GM12864 (cell line): ENCODE data around the gene PLEKHF1.

Source experiments
- DNase-seq: peaks from one replicate; pipeline ENCODE4 v3.0.0-alpha.2; 2011; ENCODE audit warnings: low read depth
- H3K4me3 ChIP-seq: 2 replicates; pipeline ENCODE4 v1.5.1; 2011; ENCODE audit warnings: mild to moderate bottlenecking, low read depth, low read length, control low read depth
- TF ChIP-seq, protein P1 (sequence below): IDR thresholded peaks from 2 replicates; pipeline ENCODE4 v1.5.1; 2011; ENCODE audit warnings: low read depth, mild to moderate bottlenecking, moderate library complexity, low read length, control low read depth, inconsistent platforms; ENCODE audit errors: missing control alignments

The PLEKHF1 gene

DNA sequence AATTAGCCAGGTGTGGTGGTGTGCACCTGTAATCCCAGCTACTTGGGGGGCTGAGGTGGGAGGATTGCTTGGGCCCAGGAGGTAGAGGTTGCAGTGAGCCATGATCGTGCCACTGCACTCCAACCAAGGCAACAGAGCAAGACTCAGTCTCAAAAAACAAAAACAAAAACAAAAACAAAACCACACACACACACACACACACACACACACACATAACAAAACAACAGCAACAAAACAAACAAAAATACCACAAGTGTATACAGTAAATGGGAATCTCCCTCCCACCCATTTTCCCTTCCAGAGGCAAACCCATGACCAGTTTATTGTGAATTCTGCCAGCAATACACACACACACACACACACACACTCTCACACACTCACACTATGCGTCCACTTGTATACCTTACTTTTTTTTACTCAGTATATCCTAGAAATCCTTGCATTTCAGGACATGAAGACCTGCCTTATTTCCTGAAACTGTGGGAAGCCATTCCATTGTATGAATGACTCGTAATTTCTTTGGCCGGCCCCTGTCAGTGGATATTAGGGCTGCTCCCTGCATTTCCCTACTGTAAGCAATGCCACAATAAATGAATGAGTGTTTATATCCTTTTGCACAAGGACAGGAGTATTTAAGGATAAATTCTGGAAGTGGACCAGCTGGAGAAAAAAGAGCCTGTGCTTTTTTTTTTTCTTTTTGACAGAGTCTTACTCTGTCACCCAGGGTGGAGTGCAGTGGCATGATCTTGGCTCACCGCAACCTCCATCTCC, 6.9 kb upstream of the PLEKHF1 start:
- H3K4me3 ChIP-seq: no peak overlapping the region
- TF ChIP-seq, protein P1, sequence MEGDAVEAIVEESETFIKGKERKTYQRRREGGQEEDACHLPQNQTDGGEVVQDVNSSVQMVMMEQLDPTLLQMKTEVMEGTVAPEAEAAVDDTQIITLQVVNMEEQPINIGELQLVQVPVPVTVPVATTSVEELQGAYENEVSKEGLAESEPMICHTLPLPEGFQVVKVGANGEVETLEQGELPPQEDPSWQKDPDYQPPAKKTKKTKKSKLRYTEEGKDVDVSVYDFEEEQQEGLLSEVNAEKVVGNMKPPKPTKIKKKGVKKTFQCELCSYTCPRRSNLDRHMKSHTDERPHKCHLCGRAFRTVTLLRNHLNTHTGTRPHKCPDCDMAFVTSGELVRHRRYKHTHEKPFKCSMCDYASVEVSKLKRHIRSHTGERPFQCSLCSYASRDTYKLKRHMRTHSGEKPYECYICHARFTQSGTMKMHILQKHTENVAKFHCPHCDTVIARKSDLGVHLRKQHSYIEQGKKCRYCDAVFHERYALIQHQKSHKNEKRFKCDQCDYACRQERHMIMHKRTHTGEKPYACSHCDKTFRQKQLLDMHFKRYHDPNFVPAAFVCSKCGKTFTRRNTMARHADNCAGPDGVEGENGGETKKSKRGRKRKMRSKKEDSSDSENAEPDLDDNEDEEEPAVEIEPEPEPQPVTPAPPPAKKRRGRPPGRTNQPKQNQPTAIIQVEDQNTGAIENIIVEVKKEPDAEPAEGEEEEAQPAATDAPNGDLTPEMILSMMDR: no peak
- no peak for DNase-seq

DNA sequence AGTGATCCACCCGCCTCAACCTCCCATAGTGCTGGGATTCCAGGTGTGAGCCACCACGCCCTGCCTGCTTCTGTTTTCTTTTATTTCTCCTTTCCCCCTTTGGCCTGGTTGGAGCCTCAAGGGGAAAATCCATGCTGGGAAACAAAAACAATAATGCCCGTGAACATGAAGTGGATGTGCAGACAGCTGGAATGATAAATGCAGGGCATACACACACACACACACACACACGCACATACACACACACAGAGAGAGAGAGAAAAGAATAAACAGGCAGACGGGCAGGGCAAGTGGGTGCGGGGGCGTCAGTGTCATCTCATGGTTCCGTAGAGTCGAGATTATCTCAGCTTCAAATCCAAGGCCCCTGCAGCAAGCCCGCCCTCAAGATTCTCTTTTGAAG, 4.4 kb upstream of the PLEKHF1 start:
- no peak for DNase-seq
- TF ChIP-seq, protein P1: no peak
- H3K4me3 ChIP-seq: no peak overlapping the region

- no peak for DNase-seq
- TF ChIP-seq, protein P1: no peak
- H3K4me3 ChIP-seq: no peak overlapping the region
These were observed 3.0 kb upstream of the PLEKHF1 start for GRCh38 chr19:29662278-29662603.

DNA sequence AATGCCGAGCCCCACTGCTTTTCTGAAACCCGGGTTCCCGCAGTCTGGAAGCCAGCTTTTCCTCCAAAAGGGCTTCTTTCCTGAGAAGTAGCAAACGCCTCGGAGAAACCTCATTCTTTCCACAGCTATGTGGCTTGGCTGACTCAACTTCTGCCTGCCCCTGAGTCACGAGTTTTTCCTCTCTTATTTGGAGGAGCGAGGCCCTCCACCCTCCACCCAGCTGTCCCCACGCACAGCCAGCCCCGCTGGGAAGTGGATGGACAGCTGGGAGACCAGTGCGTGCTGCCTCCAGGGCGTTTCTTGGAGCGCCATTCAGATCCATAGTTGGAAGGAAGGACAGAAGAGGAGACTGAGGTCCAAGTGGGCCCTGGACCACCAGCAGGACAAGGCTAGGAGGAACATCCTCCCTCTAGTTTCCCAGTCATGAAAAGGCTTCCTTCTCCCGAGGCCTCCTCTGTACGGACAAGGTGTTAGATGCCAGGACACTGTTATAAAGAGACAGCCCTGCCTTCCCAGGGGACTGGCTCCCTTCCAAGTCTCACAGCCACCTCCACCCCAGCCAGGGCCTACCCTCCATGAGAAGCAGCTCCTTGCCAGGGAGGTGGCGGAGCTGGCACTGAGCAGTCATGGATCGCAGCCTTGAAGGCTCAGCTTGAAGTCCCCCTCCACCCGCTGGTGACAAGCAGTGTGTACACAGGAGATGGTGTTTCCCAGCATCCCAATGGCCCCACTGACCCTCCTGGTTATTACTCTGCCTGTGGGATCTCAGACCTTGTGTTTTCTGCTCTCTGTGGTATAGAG, 2.5 kb upstream of the PLEKHF1 start:
- no peak for DNase-seq
- H3K4me3 ChIP-seq: no peak overlapping the region
- TF ChIP-seq, protein P1: no peak

GRCh38 chr19:29663861-29664752, 1.2 kb upstream of the PLEKHF1 start:
- TF ChIP-seq, protein P1: no peak
- DNase-seq: no peak
- no peak overlapping the region; the same call in 1 of the 2 replicates for H3K4me3 ChIP-seq

DNA sequence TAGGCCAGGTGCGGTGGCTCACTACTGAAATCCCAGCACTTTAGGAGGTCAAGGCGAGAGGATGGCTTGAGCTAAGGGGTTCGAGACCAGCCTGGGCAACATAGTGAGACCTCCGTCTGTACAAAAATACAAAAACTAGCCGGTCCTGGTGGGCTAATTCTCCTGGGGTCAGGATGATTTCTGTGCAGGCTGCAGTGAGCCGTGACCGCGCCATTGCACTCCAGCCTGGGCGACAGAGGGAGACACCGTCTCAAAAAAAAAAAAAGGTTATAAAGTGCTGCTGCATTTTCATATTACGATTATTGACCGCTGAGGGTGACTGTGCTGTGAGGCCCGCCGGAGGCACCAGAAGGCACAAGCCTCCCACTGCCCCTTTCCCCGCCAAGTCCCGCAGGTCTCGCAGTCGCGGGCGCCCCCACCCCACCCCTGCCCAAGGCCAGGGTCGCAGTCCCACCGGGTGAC, 477 bp upstream of the PLEKHF1 start:
- TF ChIP-seq, protein P1: peak; percentile 21
- peak overlapping the region; percentile 72 for H3K4me3 ChIP-seq
- DNase-seq: no peak
